ENCODE results near the gene ABHD4.
"Not testable (repeated sequence)": the region's sequence is repeated elsewhere in the genome, so short reads cannot be mapped to it uniquely, and the experiment has no call there.

Gene ABHD4, protein sequence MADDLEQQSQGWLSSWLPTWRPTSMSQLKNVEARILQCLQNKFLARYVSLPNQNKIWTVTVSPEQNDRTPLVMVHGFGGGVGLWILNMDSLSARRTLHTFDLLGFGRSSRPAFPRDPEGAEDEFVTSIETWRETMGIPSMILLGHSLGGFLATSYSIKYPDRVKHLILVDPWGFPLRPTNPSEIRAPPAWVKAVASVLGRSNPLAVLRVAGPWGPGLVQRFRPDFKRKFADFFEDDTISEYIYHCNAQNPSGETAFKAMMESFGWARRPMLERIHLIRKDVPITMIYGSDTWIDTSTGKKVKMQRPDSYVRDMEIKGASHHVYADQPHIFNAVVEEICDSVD

GRCh38 chr14:22598099-22598895, at the start of gene ABHD4:
ABHD4 (plus strand) TSS chr14:22598300; CDS start chr14:22598307, 7 bp downstream.
- DNase-seq: peak; percentile 64 to 83 (median 79)

- no peak for DNase-seq
Measured at GRCh38 chr14:22549324-22549962, 48.7 kb upstream of the ABHD4 start.

DNA sequence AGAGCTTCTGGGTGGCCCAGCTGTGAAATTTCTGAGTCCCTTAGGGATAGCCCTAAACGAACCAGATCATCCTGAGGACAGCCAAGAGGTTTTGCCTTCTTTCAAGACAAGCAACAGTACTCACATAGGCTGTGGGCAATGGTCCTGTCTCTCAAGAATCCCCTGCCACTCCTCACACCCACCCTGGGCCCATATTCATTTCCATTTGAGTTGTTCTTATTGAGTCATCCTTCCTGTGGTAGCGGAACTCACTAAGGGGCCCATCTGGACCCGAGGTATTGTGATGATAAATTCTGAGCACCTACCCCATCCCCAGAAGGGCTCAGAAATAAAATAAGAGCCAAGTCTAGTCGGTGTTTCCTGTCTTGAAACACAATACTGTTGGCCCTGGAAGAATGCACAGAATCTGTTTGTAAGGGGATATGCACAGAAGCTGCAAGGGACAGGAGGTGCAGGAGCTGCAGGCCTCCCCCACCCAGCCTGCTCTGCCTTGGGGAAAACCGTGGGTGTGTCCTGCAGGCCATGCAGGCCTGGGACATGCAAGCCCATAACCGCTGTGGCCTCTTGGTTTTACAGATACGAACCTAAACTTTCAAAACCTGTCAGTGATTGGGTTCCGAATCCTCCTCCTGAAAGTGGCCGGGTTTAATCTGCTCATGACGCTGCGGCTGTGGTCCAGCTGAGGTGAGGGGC, 48.0 kb upstream of the ABHD4 start:
- DNase-seq: no peak

DNA sequence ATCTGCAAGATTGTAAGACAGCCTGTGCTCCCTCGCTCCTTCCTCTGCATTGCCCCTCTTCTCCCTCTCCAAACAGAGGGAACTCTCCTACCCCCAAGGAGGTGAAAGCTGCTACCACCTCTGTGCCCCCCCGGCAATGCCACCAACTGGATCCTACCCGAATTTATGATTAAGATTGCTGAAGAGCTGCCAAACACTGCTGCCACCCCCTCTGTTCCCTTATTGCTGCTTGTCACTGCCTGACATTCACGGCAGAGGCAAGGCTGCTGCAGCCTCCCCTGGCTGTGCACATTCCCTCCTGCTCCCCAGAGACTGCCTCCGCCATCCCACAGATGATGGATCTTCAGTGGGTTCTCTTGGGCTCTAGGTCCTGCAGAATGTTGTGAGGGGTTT, 46.5 kb upstream of the ABHD4 start:
- DNase-seq: no peak

DNA sequence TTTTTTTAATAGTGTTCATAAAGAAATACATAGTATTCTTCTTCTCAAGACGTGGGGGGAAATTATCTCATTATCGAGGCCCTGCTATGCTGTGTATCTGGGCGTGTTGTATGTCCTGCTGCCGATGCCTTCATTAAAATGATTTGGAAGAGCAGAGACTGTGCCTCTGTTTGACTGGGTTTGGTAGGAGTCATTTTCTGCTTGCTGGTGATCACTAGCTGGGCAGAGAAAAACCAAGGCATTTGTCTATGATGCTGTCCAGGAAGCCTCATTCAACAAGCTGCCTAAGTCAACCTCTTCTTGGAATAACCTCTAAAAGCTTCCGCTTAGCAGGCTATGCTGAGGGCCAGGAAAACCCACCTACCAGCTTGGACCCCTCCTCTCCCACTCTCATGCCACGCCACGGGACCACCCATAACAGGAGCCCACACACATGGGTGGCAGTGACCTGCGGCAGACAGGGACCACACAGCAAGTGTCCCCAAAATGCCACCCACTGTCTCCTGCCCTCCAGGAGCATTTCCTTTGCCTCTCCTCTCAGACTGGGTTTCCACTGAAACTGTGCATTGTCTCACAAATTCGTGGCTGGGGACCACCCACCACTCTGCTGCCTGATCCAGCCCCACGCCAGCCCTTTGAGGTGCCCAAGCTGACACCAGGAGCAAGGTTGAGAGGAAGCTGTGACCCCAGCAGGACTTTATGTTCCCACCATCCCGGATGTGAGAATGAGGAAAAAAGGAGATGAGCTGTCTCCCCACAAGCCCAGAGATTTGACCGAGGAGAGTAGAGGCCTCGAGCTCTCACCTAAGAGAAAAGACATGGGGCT, 45.9 kb upstream of the ABHD4 start:
- DNase-seq: no peak

DNA sequence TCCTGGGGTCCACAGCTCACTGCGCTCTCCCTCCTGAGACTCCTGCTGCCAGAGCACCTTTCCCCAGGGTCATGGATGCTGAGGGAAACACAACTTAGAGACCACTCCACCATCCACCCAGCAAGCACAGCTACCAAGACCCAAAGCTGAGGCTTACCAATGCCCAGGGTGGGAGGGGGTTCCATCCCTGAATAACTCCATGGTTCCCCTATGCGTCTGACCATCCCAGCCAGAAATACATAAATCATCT, 45.3 kb upstream of the ABHD4 start:
- no peak for DNase-seq

- no peak for DNase-seq
Measured at GRCh38 chr14:22553445-22553844, 44.7 kb upstream of the ABHD4 start.

DNA sequence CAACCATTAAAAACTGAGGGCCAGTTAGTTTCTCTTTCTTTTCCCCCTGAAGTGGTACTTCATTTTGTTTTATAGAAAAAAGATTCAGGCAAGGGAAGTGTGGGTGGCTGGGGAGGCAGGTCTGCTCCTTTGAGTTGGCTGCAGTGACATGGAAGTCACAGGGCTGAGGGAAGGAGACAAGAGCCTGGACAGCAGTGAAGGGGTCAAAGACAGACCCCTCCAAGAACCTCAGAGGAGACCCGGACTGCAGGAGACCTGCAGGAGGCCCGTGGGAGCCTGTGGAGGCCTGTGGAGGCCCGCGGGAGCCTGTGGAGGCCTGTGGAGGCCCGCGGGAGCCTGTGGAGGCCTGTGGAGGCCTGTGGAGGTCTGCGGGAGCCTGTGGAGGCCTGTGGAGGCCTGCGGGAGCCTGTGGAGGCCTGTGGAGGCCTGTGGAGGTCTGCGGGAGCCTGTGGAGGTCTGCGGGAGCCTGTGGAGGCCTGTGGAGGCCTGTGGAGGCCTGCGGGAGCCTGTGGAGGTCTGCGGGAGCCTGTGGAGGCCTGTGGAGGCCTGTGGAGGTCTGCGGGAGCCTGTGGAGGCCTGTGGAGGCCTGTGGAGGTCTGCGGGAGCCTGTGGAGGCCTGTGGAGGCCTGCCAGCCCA, 44.1 kb upstream of the ABHD4 start:
- DNase-seq: not testable (repeated sequence)

DNA sequence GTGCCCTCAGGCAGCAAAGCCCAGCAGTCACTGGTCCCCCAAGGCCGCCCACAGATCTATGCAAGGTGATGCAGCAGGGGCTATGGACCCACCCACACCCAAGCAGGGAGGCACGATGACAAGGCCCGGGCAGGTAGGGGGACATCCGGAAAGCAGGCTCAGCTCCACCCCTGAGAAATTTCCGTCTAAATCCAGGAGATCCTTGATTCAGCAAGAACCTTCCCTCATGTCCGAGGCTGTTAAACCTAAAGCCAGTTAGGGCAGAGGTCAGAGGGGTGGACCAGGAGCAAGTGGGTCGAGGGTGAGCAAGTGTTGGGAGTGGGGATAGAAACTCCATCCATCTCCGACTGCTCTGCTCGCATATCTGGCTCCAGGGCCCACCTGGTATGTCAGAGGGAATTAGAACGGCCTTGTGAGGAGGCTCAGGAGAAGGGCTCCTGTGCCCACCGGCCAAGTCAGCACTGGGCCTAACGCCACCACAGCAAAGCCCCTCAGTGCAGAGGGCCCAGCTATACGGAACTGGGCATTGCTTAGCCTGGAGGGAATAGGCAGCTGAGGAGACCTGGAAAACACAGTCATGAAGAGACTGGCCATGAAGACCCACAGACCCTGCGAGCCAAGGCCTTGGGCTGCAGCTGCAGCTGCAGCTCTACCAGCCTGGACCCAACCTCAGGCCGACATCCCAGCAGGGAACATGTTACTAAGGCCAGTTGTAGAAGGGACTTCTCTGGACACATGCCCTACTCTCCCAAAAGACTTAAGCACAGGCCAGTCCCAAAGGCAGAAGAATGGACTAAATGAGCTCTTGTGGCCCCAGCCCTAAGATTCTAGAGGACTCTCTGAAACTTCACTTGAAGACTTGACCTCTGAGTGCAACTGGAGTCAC, 43.4 kb upstream of the ABHD4 start:
- DNase-seq: no peak

- DNase-seq: no peak
Measured at GRCh38 chr14:22555384-22556011, 42.6 kb upstream of the ABHD4 start.

DNA sequence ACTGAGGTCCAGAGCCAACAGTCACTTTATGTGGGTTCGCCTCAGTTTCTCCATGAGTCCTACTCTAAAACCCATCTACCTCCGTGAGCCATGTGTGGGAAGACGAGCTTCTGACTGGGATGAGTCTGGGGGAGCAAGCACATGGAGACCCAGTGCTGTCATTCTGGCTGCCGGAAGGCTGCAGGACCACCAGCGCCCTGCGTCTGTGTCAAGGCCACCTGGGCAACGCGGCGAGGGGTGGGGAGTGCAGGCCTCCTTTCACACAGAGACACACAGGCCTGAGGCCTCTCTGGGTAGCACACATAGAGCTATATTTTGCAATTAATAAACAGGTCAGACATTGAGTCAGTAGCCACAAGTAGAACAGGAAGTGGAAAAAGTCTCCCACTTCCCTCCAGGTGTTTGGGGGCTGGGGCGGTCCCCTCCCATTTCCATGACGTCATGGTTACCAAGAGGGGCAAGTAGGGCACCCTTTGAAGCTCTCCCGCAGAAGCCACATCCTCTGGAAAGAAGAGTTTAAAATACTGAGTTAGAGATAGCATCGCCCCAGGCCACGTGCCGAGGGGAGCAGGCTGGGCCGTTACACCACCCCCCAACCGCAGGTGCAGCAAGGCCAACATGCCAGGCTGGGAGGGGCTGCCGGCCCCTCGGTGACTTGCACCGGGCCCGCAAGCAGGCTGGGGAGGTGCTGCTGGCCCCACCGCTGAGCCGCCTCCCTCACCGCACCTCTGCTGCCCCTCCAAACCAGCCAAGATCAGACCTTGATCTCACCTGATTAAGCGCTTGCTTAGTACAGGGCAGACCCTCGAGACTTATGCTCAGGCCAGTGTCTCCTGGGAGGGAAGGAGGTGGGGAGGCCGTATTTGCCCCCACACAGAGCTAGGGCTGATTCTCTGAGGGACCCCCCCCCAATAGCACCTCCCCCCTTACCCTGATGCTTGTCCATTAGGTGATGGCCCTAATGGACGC, 41.8 kb upstream of the ABHD4 start:
- peak in 1 of 3 experiments; percentile 35 for DNase-seq

- peak; percentile 69 to 90 (median 80) for DNase-seq
Measured at GRCh38 chr14:22556990-22557623, 41.0 kb upstream of the ABHD4 start.

DNA sequence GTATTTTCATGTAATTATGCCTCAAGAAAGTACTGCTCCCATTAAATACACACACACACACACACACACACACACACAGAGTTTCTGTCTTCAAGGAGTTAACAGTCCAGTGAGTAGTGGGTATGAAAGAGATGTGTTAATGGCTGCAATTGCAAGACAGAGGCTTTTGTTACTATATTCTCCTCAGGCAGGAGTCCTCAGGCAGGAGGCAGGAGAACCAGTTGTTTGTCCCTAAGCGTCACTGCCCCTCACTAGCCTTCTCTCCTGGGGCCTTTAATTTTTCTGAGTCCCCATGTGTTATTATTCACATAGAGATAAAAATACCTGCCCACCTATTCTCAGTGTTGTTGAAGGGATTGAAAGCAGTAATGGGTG, 40.3 kb upstream of the ABHD4 start:
- no peak for DNase-seq

GRCh38 chr14:22558221-22558913, 39.7 kb upstream of the ABHD4 start:
- DNase-seq: no peak

DNA sequence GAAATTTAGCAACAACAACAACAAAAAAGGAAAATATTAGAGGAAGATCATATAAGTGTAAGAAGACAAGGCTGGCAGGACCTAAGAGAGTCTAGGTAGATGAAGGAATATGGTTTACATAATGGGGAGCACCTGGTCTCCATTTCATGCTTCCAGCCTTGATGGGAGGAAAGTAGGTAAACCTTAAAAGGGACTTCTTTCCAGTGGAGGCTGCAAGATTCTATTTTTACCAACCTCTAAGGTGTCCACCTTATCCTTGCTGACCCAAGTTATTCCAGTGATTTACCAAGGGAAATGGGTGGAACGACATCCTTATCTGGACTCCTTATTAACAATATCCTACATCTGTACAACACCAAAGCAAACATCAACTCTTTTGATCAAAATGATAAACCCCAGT, 39.1 kb upstream of the ABHD4 start:
- no peak for DNase-seq

DNA sequence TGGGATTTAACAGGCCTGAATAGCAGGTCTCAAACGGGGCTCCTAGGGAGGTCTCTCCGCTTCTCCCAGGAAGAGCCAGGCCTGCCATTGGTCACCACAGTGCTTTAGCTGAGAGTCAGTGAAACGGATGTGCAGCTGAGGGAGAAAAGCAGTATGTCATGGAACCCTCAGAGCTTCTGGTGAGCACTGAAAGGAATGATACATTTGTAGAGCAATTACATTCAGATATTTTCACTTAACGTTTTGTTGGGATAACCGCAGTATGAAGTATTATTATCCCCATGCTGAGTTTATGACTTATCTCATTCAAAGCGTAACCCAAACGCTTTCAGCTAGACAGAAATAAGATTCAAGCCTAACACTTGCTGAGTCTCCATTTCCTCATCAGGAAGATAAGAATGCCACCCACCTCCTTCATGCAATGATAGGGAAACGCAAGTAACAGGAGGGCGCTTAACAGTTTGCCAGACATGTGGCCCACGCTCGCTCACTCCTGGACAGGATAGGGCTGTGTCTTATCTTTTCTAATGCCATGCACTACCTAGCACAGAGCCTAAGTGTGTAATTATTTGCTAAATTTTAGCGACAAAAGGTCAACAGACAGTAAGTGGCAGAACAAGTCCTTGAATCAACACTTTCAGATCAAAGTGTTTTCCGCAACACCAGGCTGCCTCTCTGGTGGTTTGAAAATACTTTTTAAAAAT, 37.3 kb upstream of the ABHD4 start:
- DNase-seq: peak in 2 of 3 experiments; percentile 47 to 73

DNA sequence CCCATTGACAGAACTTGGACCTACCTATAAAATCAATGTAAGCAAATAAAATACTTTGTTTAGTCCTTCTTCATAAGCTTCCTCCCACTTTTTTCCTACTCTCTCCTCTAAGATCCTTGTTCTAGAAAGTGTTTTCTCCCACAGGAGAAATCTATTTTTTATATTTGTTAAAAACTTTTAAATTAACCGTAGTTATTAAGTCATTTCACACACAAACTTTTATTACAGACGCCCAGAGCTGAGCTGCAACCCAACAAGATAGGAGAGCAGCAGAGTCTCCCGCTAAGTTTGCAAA, 36.8 kb upstream of the ABHD4 start:
- DNase-seq: peak in 1 of 3 experiments; percentile 46
